Tibial nerve (tissue), 4 donors: ENCODE measurements around the gene THSD7B.

Experiments
- CTCF ChIP-seq, 5 experiments: fragments of 200-600 bp in 3 of 5; fragments of 450-650 bp in 2 of 5; sonication (generic) in 3 of 5; IDR thresholded peaks; one replicate each; pipeline ENCODE4 v1.5.1; 2016 to 2019; ENCODE audit warnings: antibody characterized with exemption in 5 of 5, mild to moderate bottlenecking in 3 of 5, moderate library complexity in 2 of 5
- EP300 ChIP-seq, 2 donors: sonication (generic); formaldehyde crosslinking; IDR thresholded peaks; one replicate each; pipeline ENCODE4 v1.6.1; 2017; ENCODE audit warnings: antibody characterized with exemption in 2 of 2, mild to moderate bottlenecking in 1 of 2
- POLR2A ChIP-seq, 2 donors: fragments of 450-650 bp; IDR thresholded peaks; one replicate each; pipeline ENCODE4 v1.6.1; 2017; ENCODE audit warnings: antibody characterized with exemption in 2 of 2, mild to moderate bottlenecking in 2 of 2, moderate library complexity in 2 of 2

DNA sequence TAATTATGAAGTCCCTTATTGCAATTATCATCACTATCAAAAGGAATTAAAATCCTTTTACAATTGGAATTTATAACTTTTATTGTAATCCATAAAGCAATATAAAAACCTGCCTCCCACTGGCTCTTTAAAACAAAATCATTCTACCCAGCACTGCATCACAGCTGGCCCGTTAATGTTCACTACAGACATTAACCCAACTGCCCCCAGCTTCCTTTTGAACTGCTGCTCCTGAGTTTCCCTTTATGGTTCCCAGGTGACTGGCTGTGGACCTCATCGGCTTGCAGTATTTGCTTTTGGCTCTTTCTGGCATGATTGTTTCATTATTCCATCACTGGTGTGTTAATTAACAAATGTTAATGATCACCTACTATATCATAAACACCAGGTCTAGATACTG is 535.6 kb downstream of the THSD7B start:
- TF ChIP-seq CTCF (IDR thresholded peaks at IDR 0.05) = no peak
- no peak for TF ChIP-seq POLR2A (IDR thresholded peaks at IDR 0.05)
- no peak for TF ChIP-seq EP300 (IDR thresholded peaks at IDR 0.05)
